Endothelial cell of umbilical vein (primary cell): ENCODE results near the gene SYNE1. TPM values are rescaled to one million over a fixed set of nuclear protein-coding genes. Genes with fewer than 3 reads are reported as not detected.

Experiments used
- BruUV-seq: library from RNA; stranded (reverse); fragments of 400-500 nt; replicated peaks from 2 replicates; lab custom pipeline; 2021; lab: Mats Ljungman, UMichigan
- CTCF ChIA-PET: fragments of 300-600, 350-600 bp; sonication (Branson Sonifier 250); formaldehyde crosslinking; loops from one replicate; lab custom pipeline; 2021; ENCODE audit warnings: antibody characterized with exemption, inconsistent platforms; lab: Charles Lee
- POLR2A ChIA-PET: fragments of 300-600, 350-600 bp; sonication (Branson Sonifier 250); formaldehyde crosslinking; loops from one replicate; lab custom pipeline; 2021; ENCODE audit warnings: antibody characterized with exemption, inconsistent platforms; lab: Charles Lee
- DNase-seq: peaks from one replicate; pipeline ENCODE4 v3.0.0-alpha.2; 2011; ENCODE audit warnings: low read depth, low spot score
- FAIRE-seq: peaks from 2 replicates; lab custom pipeline; 2011; peaks lifted over from hg19 to GRCh38; lab: Jason Lieb, UNC
- H2AFZ ChIP-seq: 2 replicates; pipeline ENCODE4 v1.6.0; 2012; ENCODE audit warnings: low read depth, low read length, control low read depth, inconsistent platforms
- H3K27ac ChIP-seq: 2 replicates; pipeline ENCODE4 v1.5.1; 2011; ENCODE audit warnings: low read depth, mild to moderate bottlenecking, control low read depth, low read length, moderate library complexity; ENCODE audit not compliant: insufficient read depth
- H3K27me3 ChIP-seq, 2 experiments: 2 replicates each; pipeline versions ENCODE4 v1.6.0 to v1.6.1; 2011; ENCODE audit warnings: low read length in 2 of 2, mixed read lengths in 1 of 2; ENCODE audit not compliant: control insufficient read depth in 2 of 2, insufficient read depth in 2 of 2
- H3K36me3 ChIP-seq, 2 experiments: 2 replicates in 1 of 2; 3 replicates in 1 of 2; pipeline ENCODE4 v1.5.1; 2011; ENCODE audit warnings: low read length in 2 of 2, mild to moderate bottlenecking in 1 of 2, moderate library complexity in 1 of 2; ENCODE audit not compliant: control insufficient read depth in 2 of 2, insufficient read depth in 2 of 2; ENCODE audit errors: extremely low read depth in 1 of 2
- H3K4me1 ChIP-seq: 3 replicates; pipeline ENCODE4 v1.5.1; 2011; ENCODE audit warnings: mild to moderate bottlenecking, low read length; ENCODE audit not compliant: control insufficient read depth, insufficient read depth; ENCODE audit errors: extremely low read depth
- H3K4me2 ChIP-seq: 2 replicates; pipeline ENCODE4 v1.6.1; 2011; ENCODE audit warnings: low read length, control low read depth, mixed read lengths; ENCODE audit not compliant: insufficient read depth
- H3K4me3 ChIP-seq, 3 experiments: fragments of 200-600 bp in 1 of 3; sonication (generic), shearing (Covaris generic) in 1 of 3; replicated peaks in 1 of 3; 2 replicates each; pipeline ENCODE4 v1.5.1; 2011 to 2016; ENCODE audit warnings: control low read depth in 3 of 3, low read length in 3 of 3, mild to moderate bottlenecking in 2 of 3, inconsistent platforms in 1 of 3, low read depth in 1 of 3, moderate library complexity in 1 of 3; ENCODE audit not compliant: insufficient read depth in 1 of 3
- H3K79me2 ChIP-seq: 2 replicates; pipeline ENCODE4 v1.6.0; 2012; ENCODE audit warnings: low read length, inconsistent platforms; ENCODE audit not compliant: control insufficient read depth, insufficient read depth
- H3K9ac ChIP-seq: replicated peaks from 2 replicates; pipeline ENCODE3; 2011; ENCODE audit warnings: low read length, control low read depth; ENCODE audit not compliant: insufficient read depth; ENCODE audit errors: extremely low read depth
- H3K9me1 ChIP-seq: replicated peaks from 3 replicates; pipeline ENCODE4 v1.6.0; 2011; ENCODE audit warnings: mild to moderate bottlenecking, low read length; ENCODE audit not compliant: control insufficient read depth, insufficient read depth; ENCODE audit errors: extremely low read depth
- H3K9me3 ChIP-seq: replicated peaks from 2 replicates; pipeline ENCODE4 v1.5.1; 2012; ENCODE audit warnings: low read length, inconsistent platforms; ENCODE audit not compliant: control insufficient read depth, insufficient read depth
- H4K20me1 ChIP-seq: replicated peaks from 2 replicates; pipeline ENCODE3; 2011; ENCODE audit warnings: mild to moderate bottlenecking, low read length; ENCODE audit not compliant: control insufficient read depth, insufficient read depth; ENCODE audit errors: extremely low read depth
- EZH2 ChIP-seq: IDR thresholded peaks from 2 replicates; pipeline ENCODE4 v1.6.1; 2012; ENCODE audit warnings: borderline replicate concordance, low read depth, mild to moderate bottlenecking, moderate library complexity, low read length, inconsistent platforms; ENCODE audit not compliant: severe bottlenecking
- FOS ChIP-seq: IDR thresholded peaks from 2 replicates; pipeline ENCODE4 v1.6.1; 2011; ENCODE audit warnings: mild to moderate bottlenecking, low read length, moderate library complexity, borderline replicate concordance; ENCODE audit not compliant: insufficient read depth
- GATA2 ChIP-seq: IDR thresholded peaks from 2 replicates; pipeline ENCODE4 v1.7.0; 2011; ENCODE audit warnings: low read depth, mild to moderate bottlenecking, moderate library complexity, mixed read lengths, low read length; ENCODE audit not compliant: insufficient read length, insufficient read depth
- JUN ChIP-seq: IDR thresholded peaks from 2 replicates; pipeline ENCODE4 v1.6.1; 2011; ENCODE audit warnings: borderline replicate concordance, low read depth; ENCODE audit not compliant: insufficient read length, insufficient read depth
- MYC ChIP-seq: IDR thresholded peaks from one replicate; pipeline ENCODE4 v1.6.1; 2011; ENCODE audit warnings: mild to moderate bottlenecking, low read depth, low read length
- POLR2A ChIP-seq: IDR thresholded peaks from 2 replicates; pipeline ENCODE4 v1.6.1; 2012; ENCODE audit warnings: low read depth, mild to moderate bottlenecking, control low read depth, low read length
- POLR2AphosphoS5 ChIP-seq: IDR thresholded peaks from 2 replicates; pipeline ENCODE4 v1.6.1; 2012; ENCODE audit warnings: low read depth, mild to moderate bottlenecking, control low read depth, low read length, moderate library complexity; ENCODE audit not compliant: insufficient read depth
- dilution Hi-C: fragments of 300-500 bp; cut with MboI; formaldehyde crosslinking; loops from one replicate; pipeline ENCODE4 v1.15.0; 2019; ENCODE audit warnings: low sequenced_read_pairs; ENCODE audit not compliant: extremely low pct_ligation_motif_present
- intact Hi-C: fragments of 100-400 bp; cut with micrococcal nuclease; formaldehyde crosslinking; loops from one replicate; pipeline ENCODE4 v1.10.0; 2022
- polyA plus RNA-seq, 4 experiments: library from polyadenylated mRNA; depleted of rRNA in 3 of 4; stranded (reverse) in 3 of 4; unstranded in 1 of 4; fragments of >200 nt; gene quantifications; 2 replicates each; pipeline versions ENCODE4 v1.2.1 to v1.2.3, GENCODE V29; 2011 to 2012; ENCODE audit warnings: missing spikeins in 1 of 4
- total RNA-seq: library from RNA; stranded (reverse); gene quantifications from 2 replicates; pipeline ENCODE4 v1.2.3, GENCODE V29; 2021
- TF ChIP-seq, protein P1 (sequence below): IDR thresholded peaks from 2 replicates; pipeline ENCODE4 v1.6.1; 2011; ENCODE audit not compliant: insufficient read depth, insufficient read length
- TF ChIP-seq, protein P2 (sequence below), 2 donors: IDR thresholded peaks; 1 replicate in 1 of 2; 2 replicates in 1 of 2; pipeline ENCODE4 v1.5.1; 2011; ENCODE audit warnings: low read length in 2 of 2, mild to moderate bottlenecking in 2 of 2, moderate library complexity in 2 of 2, control low read depth in 1 of 2, inconsistent platforms in 1 of 2, low read depth in 1 of 2; ENCODE audit not compliant: insufficient read depth in 1 of 2; ENCODE audit errors: extremely low read depth in 1 of 2

SYNE1 gene
- total and polyA plus RNA-seq, 2 donors (not counting 3 experiments of a cell fraction or from before 2014, with no cell fraction given), result 26.5 to 52.3 TPM

- H3K4me3 ChIP-seq, result no peak overlapping the region
- H3K36me3 ChIP-seq, result no peaks in the 10 kb centered on the region
- no peaks in the 10 kb centered on the region for H3K27me3 ChIP-seq
- H3K9ac ChIP-seq, result no peak overlapping the region
- ChIA-PET POLR2A (no interaction called here), CTCF (no interaction called here)
- no peak for FAIRE-seq
- dilution Hi-C loops, result no loop called here
- intact Hi-C loops, result no loop called here
- H3K79me2 ChIP-seq, result no peaks in the 10 kb centered on the region
- no peaks in the 10 kb centered on the region for H3K4me1 ChIP-seq
- H3K9me1 ChIP-seq, result no peaks in the 10 kb centered on the region
- no peak for DNase-seq
- no peak overlapping the region for H2AFZ ChIP-seq
- BruUV-seq, result no TSS peak
- H4K20me1 ChIP-seq, result no peaks in the 10 kb centered on the region
- no peak overlapping the region for H3K27ac ChIP-seq
- no peak overlapping the region for H3K4me2 ChIP-seq
- no peaks in the 10 kb centered on the region for H3K9me3 ChIP-seq
- TF ChIP-seq POLR2AphosphoS5, result no peak
- TF ChIP-seq, protein P1, sequence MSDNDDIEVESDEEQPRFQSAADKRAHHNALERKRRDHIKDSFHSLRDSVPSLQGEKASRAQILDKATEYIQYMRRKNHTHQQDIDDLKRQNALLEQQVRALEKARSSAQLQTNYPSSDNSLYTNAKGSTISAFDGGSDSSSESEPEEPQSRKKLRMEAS, result no peak
- no peak for TF ChIP-seq MYC
- no peak for TF ChIP-seq FOS
- TF ChIP-seq, protein P2, sequence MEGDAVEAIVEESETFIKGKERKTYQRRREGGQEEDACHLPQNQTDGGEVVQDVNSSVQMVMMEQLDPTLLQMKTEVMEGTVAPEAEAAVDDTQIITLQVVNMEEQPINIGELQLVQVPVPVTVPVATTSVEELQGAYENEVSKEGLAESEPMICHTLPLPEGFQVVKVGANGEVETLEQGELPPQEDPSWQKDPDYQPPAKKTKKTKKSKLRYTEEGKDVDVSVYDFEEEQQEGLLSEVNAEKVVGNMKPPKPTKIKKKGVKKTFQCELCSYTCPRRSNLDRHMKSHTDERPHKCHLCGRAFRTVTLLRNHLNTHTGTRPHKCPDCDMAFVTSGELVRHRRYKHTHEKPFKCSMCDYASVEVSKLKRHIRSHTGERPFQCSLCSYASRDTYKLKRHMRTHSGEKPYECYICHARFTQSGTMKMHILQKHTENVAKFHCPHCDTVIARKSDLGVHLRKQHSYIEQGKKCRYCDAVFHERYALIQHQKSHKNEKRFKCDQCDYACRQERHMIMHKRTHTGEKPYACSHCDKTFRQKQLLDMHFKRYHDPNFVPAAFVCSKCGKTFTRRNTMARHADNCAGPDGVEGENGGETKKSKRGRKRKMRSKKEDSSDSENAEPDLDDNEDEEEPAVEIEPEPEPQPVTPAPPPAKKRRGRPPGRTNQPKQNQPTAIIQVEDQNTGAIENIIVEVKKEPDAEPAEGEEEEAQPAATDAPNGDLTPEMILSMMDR (IDR thresholded peaks at IDR 0.05; ENCODE audit: extremely low read depth in 1 of 2, insufficient read depth in 1 of 2, low read depth in 1 of 2, low read length in 2 of 2), result no peak
- TF ChIP-seq JUN, result no peak
- no peak for TF ChIP-seq EZH2
- TF ChIP-seq GATA2, result no peak
- no peak for TF ChIP-seq POLR2A
Measured at GRCh38 chr6:152387091-152387490, 250.1 kb downstream of the SYNE1 start.
